ENCODE results near the gene HPSE2. TPM values are rescaled to one million over a fixed set of nuclear protein-coding genes. Genes with fewer than 3 reads are reported as not detected.

HPSE2 gene
- total RNA-seq, 1 donor from 2014 or later = not detected

DNA sequence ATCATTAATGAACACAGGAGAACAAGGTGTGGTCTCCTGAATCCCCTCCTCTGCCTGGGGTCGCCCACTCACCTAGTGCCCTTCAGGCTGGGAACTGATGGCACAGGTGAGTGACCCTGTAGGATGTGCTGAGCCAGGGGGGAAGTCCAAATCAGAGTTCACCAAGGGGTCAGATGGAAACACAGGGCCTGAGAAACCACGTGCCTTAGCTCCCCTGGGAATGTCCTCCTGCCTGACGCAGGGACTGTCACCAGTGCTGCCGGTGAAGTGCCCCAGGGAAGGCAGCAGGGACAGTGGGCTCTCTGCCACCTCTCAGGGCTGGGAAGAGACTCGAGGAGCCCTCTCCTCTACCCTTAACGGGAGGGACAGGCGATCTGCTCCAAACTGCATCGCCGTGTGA is 814.9 kb downstream of the HPSE2 start:
- H3K4me3 Mint-ChIP-seq = no peak overlapping the region
- no peaks in the 10 kb centered on the region for H3K27me3 Mint-ChIP-seq (ENCODE audit: low read depth)
- peaks cover 4% of the 10 kb centered on the region for H3K4me1 Mint-ChIP-seq
- no peak overlapping the region for H3K27ac Mint-ChIP-seq (ENCODE audit: unreplicated experiment)
- TF ChIP-seq, protein P1, sequence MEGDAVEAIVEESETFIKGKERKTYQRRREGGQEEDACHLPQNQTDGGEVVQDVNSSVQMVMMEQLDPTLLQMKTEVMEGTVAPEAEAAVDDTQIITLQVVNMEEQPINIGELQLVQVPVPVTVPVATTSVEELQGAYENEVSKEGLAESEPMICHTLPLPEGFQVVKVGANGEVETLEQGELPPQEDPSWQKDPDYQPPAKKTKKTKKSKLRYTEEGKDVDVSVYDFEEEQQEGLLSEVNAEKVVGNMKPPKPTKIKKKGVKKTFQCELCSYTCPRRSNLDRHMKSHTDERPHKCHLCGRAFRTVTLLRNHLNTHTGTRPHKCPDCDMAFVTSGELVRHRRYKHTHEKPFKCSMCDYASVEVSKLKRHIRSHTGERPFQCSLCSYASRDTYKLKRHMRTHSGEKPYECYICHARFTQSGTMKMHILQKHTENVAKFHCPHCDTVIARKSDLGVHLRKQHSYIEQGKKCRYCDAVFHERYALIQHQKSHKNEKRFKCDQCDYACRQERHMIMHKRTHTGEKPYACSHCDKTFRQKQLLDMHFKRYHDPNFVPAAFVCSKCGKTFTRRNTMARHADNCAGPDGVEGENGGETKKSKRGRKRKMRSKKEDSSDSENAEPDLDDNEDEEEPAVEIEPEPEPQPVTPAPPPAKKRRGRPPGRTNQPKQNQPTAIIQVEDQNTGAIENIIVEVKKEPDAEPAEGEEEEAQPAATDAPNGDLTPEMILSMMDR (conservative IDR thresholded peaks at IDR 0.05) = no peak
- H3K36me3 Mint-ChIP-seq (ENCODE audit: low read depth) = no peaks in the 10 kb centered on the region
- no peaks in the 10 kb centered on the region for H3K9me3 Mint-ChIP-seq
- no peak for DNase-seq (ENCODE audit: low read depth, low spot score)

DNA sequence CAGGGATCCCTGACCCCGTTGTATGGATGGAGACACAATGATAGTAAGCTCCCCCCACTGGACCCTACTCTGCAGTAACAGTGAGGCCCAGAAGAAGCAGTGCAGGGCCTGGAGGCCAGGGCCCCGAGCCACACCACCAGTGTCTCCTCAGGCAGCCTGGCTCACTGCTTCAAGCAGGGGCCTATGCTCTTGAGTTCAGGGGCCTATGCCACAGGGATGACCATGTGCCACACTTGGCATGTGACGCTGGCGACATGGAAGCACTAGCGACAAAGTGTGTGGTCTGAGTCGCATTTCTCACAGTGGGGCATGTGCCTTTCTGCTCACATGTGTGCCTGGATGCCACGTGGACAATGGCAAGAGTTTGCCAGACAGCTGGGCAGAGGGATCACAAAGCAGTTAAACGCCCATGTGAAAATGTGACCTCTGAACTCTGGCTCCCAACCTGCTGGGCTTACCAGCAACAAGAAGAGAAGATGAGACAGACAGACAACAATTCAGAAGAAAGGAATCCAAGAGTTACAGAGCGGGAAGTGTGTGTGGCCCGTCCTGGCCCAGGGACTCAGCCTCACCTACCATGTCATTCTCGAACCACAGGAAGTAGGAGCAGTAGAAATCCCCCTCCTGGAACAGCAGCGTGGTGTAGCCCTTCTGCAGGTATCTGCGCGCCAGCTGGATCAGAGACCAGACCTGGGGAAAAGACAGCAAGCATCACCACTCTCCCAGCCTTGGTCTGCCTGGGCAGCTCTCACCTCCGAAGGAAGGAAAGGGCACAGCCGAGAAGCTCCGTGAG is 816.0 kb downstream of the HPSE2 start:
- Mint-ChIP-seq H3K4me1 (peaks cover 15% of the 10 kb centered on the region), H3K9me3 (no peaks in the 10 kb centered on the region), H3K27ac (ENCODE audit: unreplicated experiment) (no peak overlapping the region), H3K36me3 (ENCODE audit: low read depth) (no peaks in the 10 kb centered on the region), H3K4me3 (no peak overlapping the region), H3K27me3 (ENCODE audit: low read depth) (no peaks in the 10 kb centered on the region)
- TF ChIP-seq, protein P1 (conservative IDR thresholded peaks at IDR 0.05) = no peak
- DNase-seq (ENCODE audit: low read depth, low spot score) = no peak

DNA sequence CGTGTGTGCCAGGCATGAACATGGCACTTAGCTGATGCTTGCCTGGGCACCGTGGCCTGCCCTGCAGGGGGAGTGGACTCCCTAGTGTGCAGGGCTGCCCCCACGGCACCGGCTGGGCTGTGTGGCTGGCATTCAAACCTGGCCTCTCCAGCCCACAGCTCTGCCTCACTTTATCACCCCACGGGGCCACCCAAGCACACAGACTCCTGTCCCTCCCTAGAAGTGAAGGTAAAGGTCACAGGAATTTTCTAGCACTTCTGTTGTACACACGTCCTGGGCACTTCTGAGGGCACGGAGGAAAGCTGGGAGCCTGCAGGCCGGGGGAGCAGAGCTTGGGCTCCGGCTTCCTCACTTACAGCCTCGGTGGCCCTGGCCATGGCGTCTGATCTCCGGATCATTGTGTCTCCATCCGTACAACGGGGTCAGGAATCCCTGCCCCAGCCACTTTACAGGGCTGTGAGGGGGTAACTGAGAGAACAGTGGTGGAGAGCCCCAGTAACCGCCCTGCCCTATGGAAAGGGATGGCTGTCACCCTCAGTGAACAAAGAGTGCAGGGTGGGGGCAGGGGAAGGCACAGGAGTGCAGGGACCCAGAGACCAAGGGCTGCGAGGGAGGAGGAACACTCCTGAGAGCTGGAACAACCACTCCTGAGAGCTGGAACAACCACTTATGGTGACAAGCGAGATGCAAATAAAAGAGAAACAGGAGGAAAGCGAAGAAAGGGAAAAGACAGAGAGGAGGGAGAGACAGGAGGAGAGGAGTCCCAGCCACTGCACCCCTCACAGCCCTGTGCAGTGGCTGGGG is 816.8 kb downstream of the HPSE2 start:
- Mint-ChIP-seq H3K27me3 (ENCODE audit: low read depth) (no peaks in the 10 kb centered on the region), H3K4me3 (no peak overlapping the region), H3K4me1 (peaks cover 22% of the 10 kb centered on the region), H3K9me3 (no peaks in the 10 kb centered on the region), H3K36me3 (ENCODE audit: low read depth) (no peaks in the 10 kb centered on the region), H3K27ac (ENCODE audit: unreplicated experiment) (no peak overlapping the region)
- TF ChIP-seq, protein P1 (conservative IDR thresholded peaks at IDR 0.05) = no peak
- no peak for DNase-seq (ENCODE audit: low read depth, low spot score)

DNA sequence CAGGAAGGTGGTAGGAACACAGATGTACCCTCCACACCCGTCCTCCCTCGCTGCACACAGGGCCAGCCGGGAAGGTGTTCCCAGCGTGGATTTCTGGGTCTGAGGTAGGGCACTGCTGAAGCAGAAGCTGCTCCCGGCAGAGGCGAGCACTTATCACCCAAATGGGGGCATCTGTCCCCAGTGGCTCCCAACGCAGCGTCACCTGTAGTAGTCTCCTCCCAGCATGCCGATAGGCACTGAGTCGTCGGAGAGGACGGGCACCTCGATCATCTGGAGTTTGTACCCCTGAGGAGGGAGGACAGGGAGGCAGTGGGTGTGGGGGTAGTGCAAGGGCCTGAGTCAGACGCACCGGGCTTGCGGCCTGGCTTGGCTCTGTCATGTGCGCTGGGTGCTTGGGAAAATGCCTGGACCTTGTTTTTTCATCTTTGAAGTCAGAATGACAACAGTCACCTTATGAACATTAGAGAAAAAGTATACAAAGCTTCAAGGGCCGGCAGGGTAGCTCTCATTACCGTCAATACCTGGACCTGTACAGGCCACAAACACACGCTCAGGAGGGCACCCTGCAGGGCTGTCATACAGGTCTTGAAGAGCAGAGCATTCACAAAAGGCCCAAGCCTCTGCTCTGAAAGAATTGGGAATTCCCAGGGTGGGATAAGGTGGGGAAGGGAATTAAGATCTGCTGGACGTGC is 817.5 kb downstream of the HPSE2 start:
- no peaks in the 10 kb centered on the region for H3K9me3 Mint-ChIP-seq
- no peak overlapping the region for H3K27ac Mint-ChIP-seq (ENCODE audit: unreplicated experiment)
- H3K27me3 Mint-ChIP-seq (ENCODE audit: low read depth) = no peaks in the 10 kb centered on the region
- no peaks in the 10 kb centered on the region for H3K36me3 Mint-ChIP-seq (ENCODE audit: low read depth)
- TF ChIP-seq, protein P1 (conservative IDR thresholded peaks at IDR 0.05) = no peak
- H3K4me1 Mint-ChIP-seq = peaks cover 22% of the 10 kb centered on the region
- H3K4me3 Mint-ChIP-seq = no peak overlapping the region
- DNase-seq (ENCODE audit: low read depth, low spot score) = no peak

DNA sequence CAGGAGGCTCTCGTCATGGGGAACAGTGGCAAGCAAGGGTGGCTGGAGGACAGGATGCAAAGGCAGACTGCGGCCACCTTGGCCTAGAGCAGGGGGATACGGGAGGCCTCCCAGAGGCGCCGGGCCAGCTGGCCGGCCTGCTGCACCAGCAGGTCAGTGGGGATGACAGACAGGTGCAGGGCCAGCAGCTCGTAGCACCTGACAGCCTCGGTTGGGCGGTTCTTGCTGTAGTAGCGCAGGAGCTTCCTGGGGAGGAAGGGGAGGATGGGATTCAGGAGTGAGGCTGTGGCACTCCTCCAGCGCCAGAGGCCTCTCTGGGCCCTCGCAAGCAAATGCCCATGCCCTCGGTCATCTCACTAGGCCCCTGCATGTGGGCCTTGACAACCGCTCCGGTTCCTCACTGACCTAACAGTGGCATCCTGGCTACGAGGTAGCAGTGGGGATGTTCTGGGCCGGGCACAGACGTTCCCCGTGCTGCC is 818.1 kb downstream of the HPSE2 start:
- no peak overlapping the region for H3K4me3 Mint-ChIP-seq
- TF ChIP-seq, protein P1 (conservative IDR thresholded peaks at IDR 0.05) = no peak
- no peaks in the 10 kb centered on the region for H3K9me3 Mint-ChIP-seq
- H3K36me3 Mint-ChIP-seq (ENCODE audit: low read depth) = no peaks in the 10 kb centered on the region
- no peaks in the 10 kb centered on the region for H3K27me3 Mint-ChIP-seq (ENCODE audit: low read depth)
- DNase-seq (ENCODE audit: low read depth, low spot score) = no peak
- peaks cover 22% of the 10 kb centered on the region for H3K4me1 Mint-ChIP-seq
- H3K27ac Mint-ChIP-seq (ENCODE audit: unreplicated experiment) = no peak overlapping the region
